SK-N-SH (cell line): ENCODE results near the gene RAVER1. TPM values are rescaled to one million over a fixed set of nuclear protein-coding genes. Genes with fewer than 3 reads are reported as not detected.

Experiments
- CTCF ChIA-PET: fragments of 300-600, 350-600 bp; formaldehyde crosslinking; extraction: SDS; loops from one replicate; lab custom pipeline; 2021; lab: Yijun Ruan, JAX
- POLR2A ChIA-PET: fragments of 350-600 bp; sonication (Branson Sonifier 250); formaldehyde crosslinking; extraction: SDS; loops from one replicate; lab custom pipeline; 2020; ENCODE audit warnings: antibody characterized with exemption, inconsistent platforms; lab: Yijun Ruan, JAX
- DNase-seq: peaks from one replicate; pipeline ENCODE4 v3.0.0; 2012
- H2AFZ ChIP-seq: fragments of 200-600 bp; sonication (generic); 2 replicates; pipeline ENCODE4 v1.8.1; 2016; ENCODE audit warnings: antibody characterized with exemption, mild to moderate bottlenecking, low read depth
- H3F3A ChIP-seq: fragments of 200-600 bp; sonication (generic); replicated peaks from 2 replicates; pipeline ENCODE3; 2016; ENCODE audit warnings: antibody characterized with exemption, mild to moderate bottlenecking; ENCODE audit not compliant: insufficient read depth
- H3K27ac ChIP-seq, 2 experiments: fragments of 200-500 bp in 1 of 2; fragments of 200-600 bp in 1 of 2; sonication (Bioruptor generic) in 1 of 2; sonication (generic), shearing (Covaris generic) in 1 of 2; 2 replicates each; pipeline versions ENCODE4 v1.5.1 to v1.6.1; 2014 to 2016; ENCODE audit warnings: low read depth in 2 of 2, inconsistent platforms in 1 of 2, low read length in 1 of 2, mild to moderate bottlenecking in 1 of 2, mixed read lengths in 1 of 2
- H3K27me3 ChIP-seq: fragments of 200-600 bp; sonication (generic), shearing (Covaris generic); 2 replicates; pipeline ENCODE4 v1.6.1; 2016; ENCODE audit warnings: mixed run types; ENCODE audit not compliant: insufficient read depth
- H3K36me3 ChIP-seq, 2 experiments: fragments of 200-500 bp in 1 of 2; fragments of 200-600 bp in 1 of 2; sonication (Bioruptor generic) in 1 of 2; sonication (generic) in 1 of 2; replicated peaks in 1 of 2; 2 replicates each; pipeline versions ENCODE3 to v1.5.1; 2014 to 2016; ENCODE audit warnings: low read length in 1 of 2, mild to moderate bottlenecking in 1 of 2; ENCODE audit not compliant: insufficient read depth in 2 of 2, control insufficient read depth in 1 of 2
- H3K4me1 ChIP-seq, 2 experiments: fragments of 200-500 bp in 1 of 2; fragments of 200-600 bp in 1 of 2; sonication (Bioruptor generic) in 1 of 2; sonication (generic), shearing (Covaris generic) in 1 of 2; 2 replicates each; pipeline versions ENCODE4 v1.5.1 to v1.6.1; 2014 to 2016; ENCODE audit warnings: low read depth in 1 of 2, low read length in 1 of 2, mixed run types in 1 of 2; ENCODE audit not compliant: insufficient read depth in 2 of 2, control insufficient read depth in 1 of 2
- H3K4me2 ChIP-seq: fragments of 200-600 bp; sonication (generic), shearing (Covaris generic); 2 replicates; pipeline ENCODE4 v1.6.1; 2017; ENCODE audit warnings: mixed run types
- H3K4me3 ChIP-seq, 2 experiments: fragments of 200-500 bp in 1 of 2; fragments of 200-600 bp in 1 of 2; sonication (Bioruptor generic) in 1 of 2; sonication (generic), shearing (Covaris generic) in 1 of 2; 2 replicates each; pipeline versions ENCODE4 v1.5.1 to v1.8.1; 2014 to 2016; ENCODE audit warnings: low read depth in 2 of 2, inconsistent platforms in 1 of 2, low read length in 1 of 2, mild to moderate bottlenecking in 1 of 2, mixed read lengths in 1 of 2, moderate library complexity in 1 of 2
- H3K79me2 ChIP-seq: fragments of 200-600 bp; sonication (generic); 2 replicates; pipeline ENCODE4 v1.8.1; 2017; ENCODE audit warnings: mild to moderate bottlenecking; ENCODE audit not compliant: insufficient read depth
- H3K9ac ChIP-seq: fragments of 200-600 bp; sonication (generic); 2 replicates; pipeline ENCODE4 v1.6.1; 2017; ENCODE audit warnings: mixed run types
- H3K9me2 ChIP-seq: fragments of 200-600 bp; sonication (generic); 2 replicates; pipeline ENCODE4 v1.6.1; 2017; ENCODE audit warnings: mixed run types
- H3K9me3 ChIP-seq: fragments of 200-600 bp; sonication (generic); 2 replicates; pipeline ENCODE4 v1.6.1; 2017; ENCODE audit warnings: mixed run types, mild to moderate bottlenecking, moderate library complexity
- H4K20me1 ChIP-seq: fragments of 200-600 bp; sonication (generic); 2 replicates; pipeline ENCODE4 v1.6.1; 2017; ENCODE audit warnings: mild to moderate bottlenecking, mixed run types; ENCODE audit not compliant: insufficient read depth
- CTCF ChIP-seq: fragments of 200-600 bp; sonication (generic); IDR thresholded peaks from 2 replicates; pipeline ENCODE4 v1.6.1; 2017; ENCODE audit warnings: antibody characterized with exemption, mild to moderate bottlenecking, moderate library complexity
- ELF1 ChIP-seq: IDR thresholded peaks from 2 replicates; pipeline ENCODE4 v1.4.0; 2012
- EP300 ChIP-seq, 2 experiments: IDR thresholded peaks; 2 replicates each; pipeline versions ENCODE4 v1.4.0 to v1.6.1; 2012; ENCODE audit warnings: borderline replicate concordance in 1 of 2, low read depth in 1 of 2, low read length in 1 of 2
- FOSL2 ChIP-seq: IDR thresholded peaks from 2 replicates; pipeline ENCODE4 v1.4.0; 2012; ENCODE audit warnings: low read depth, mild to moderate bottlenecking, moderate library complexity, borderline replicate concordance
- FOXM1 ChIP-seq: IDR thresholded peaks from 2 replicates; pipeline ENCODE4 v1.4.0; 2012; ENCODE audit warnings: low read depth, mild to moderate bottlenecking
- GATA2 ChIP-seq: sonication (generic); formaldehyde crosslinking; IDR thresholded peaks from 2 replicates; pipeline ENCODE4 v1.5.0; 2020; ENCODE audit warnings: mild to moderate bottlenecking, missing genetic modification reagents
- IRF3 ChIP-seq: fragments of 150-350 bp; IDR thresholded peaks from 2 replicates; pipeline ENCODE4 v1.6.1; 2016; ENCODE audit warnings: mild to moderate bottlenecking, low read depth, low read length
- MEF2A ChIP-seq: IDR thresholded peaks from 2 replicates; pipeline ENCODE4 v1.4.0; 2012; ENCODE audit warnings: low read depth, borderline replicate concordance
- MXI1 ChIP-seq: IDR thresholded peaks from 2 replicates; pipeline ENCODE4 v1.6.1; 2012; ENCODE audit warnings: mild to moderate bottlenecking, low read depth, low read length, improper control_type of control experiment
- NRF1 ChIP-seq: IDR thresholded peaks from 2 replicates; pipeline ENCODE4 v1.6.1; 2012; ENCODE audit warnings: low read depth, mild to moderate bottlenecking, low read length
- RCOR1 ChIP-seq: fragments of 150-350 bp; IDR thresholded peaks from 2 replicates; pipeline ENCODE4 v1.6.1; 2017; ENCODE audit warnings: antibody characterized with exemption, low read length
- REST ChIP-seq: IDR thresholded peaks from 2 replicates; pipeline ENCODE4 v1.6.1; 2012; ENCODE audit warnings: mild to moderate bottlenecking, low read depth, low read length, moderate library complexity
- RFX5 ChIP-seq: IDR thresholded peaks from 2 replicates; pipeline ENCODE4 v1.6.1; 2012; ENCODE audit warnings: mild to moderate bottlenecking, improper control_type of control experiment, low read length
- RXRA ChIP-seq: IDR thresholded peaks from 2 replicates; pipeline ENCODE4 v1.4.0; 2012; ENCODE audit warnings: low read depth, mild to moderate bottlenecking, borderline replicate concordance
- SIN3A ChIP-seq: IDR thresholded peaks from 2 replicates; pipeline ENCODE4 v1.6.1; 2012; ENCODE audit warnings: low read depth, mild to moderate bottlenecking, low read length, moderate library complexity, borderline replicate concordance
- SMC3 ChIP-seq: IDR thresholded peaks from 2 replicates; pipeline ENCODE4 v1.6.1; 2012; ENCODE audit warnings: low read depth, low read length, improper control_type of control experiment
- TCF12 ChIP-seq: IDR thresholded peaks from 2 replicates; pipeline ENCODE4 v1.4.0; 2012
- USF1 ChIP-seq: IDR thresholded peaks from 2 replicates; pipeline ENCODE4 v1.4.0; 2012; ENCODE audit warnings: low read depth, borderline replicate concordance
- USF2 ChIP-seq: fragments of 150-350 bp; IDR thresholded peaks from 2 replicates; pipeline ENCODE4 v1.6.1; 2017; ENCODE audit warnings: antibody characterized with exemption, low read length, low read depth, borderline replicate concordance
- YY1 ChIP-seq: IDR thresholded peaks from 2 replicates; pipeline ENCODE4 v1.4.0; 2012; ENCODE audit warnings: low read depth, mild to moderate bottlenecking
- WGBS: methylation state at CpG from one replicate; pipeline ENCODE4 v1.1.6; 2017; ENCODE audit warnings: low lambda C conversion rate; 5-methylcytosine and 5-hydroxymethylcytosine counted together
- polyA plus RNA-seq, 3 experiments: library from polyadenylated mRNA; depleted of rRNA; stranded (reverse); fragments of >200 nt; gene quantifications; 2 replicates each; pipeline ENCODE4 v1.2.3, GENCODE V29; 2012

Gene RAVER1
- polyA plus RNA-seq, 1 of the 3 experiments (the other 2 are of a cell fraction): 8.2 TPM

GRCh38 chr19:10293637-10294367 is 39.5 kb downstream of the RAVER1 start:
- Histone ChIP-seq H3K79me2 (no peaks in the 10 kb centered on the region), H3K9me2 (no peaks in the 10 kb centered on the region), H2AFZ (no peak overlapping the region), H3K4me2 (no peak overlapping the region), H3K9me3 (no peaks in the 10 kb centered on the region), H3K36me3 (no peaks in the 10 kb centered on the region), H3K27ac (no peak overlapping the region), H3K4me1 (peaks cover 0 to 37% of the 10 kb centered on the region in 2 experiments; a peak in 1 of 4 replicates), H3K4me3 (no peak overlapping the region; a peak in 1 of 4 replicates), H4K20me1 (no peaks in the 10 kb centered on the region), H3K9ac (no peak overlapping the region), H3F3A (no peaks in the 10 kb centered on the region), H3K27me3 (no peaks in the 10 kb centered on the region; the same call in 1 of the 2 replicates)
- ChIA-PET CTCF (interaction anchor here (0.8 to 2.9 kb wide), 3 partner anchors 16 to 123 kb away, joined by 3 to 21 read pairs (median 4); partner anchors contain the start of genes ICAM1 and ZGLP1), POLR2A (interaction anchor here (0.7 kb wide), 1 partner anchor 68 kb away, joined by 3 read pairs; no protein-coding TSS in a partner anchor)
- 58% methylated on average over 29 of the region's 49 CpGs for WGBS
- TF ChIP-seq TCF12: no peak
- TF ChIP-seq YY1: no peak
- no peak for TF ChIP-seq REST
- no peak for TF ChIP-seq SIN3A
- TF ChIP-seq FOXM1: no peak
- no peak for TF ChIP-seq USF1
- TF ChIP-seq RFX5: no peak
- TF ChIP-seq RXRA: no peak
- no peak for TF ChIP-seq FOSL2
- no peak for TF ChIP-seq RCOR1
- TF ChIP-seq CTCF: no peak
- TF ChIP-seq SMC3: no peak
- no peak for TF ChIP-seq USF2
- TF ChIP-seq EP300 (IDR thresholded peaks at IDR 0.05; ENCODE audit: borderline replicate concordance in 1 of 2, low read depth in 1 of 2, low read length in 1 of 2): no peak
- no peak for TF ChIP-seq NRF1
- no peak for TF ChIP-seq GATA2 (CRISPR knock-in tag)
- no peak for TF ChIP-seq MXI1
- no peak for TF ChIP-seq MEF2A
- no peak for TF ChIP-seq IRF3
- TF ChIP-seq ELF1: no peak
- no peak for DNase-seq
